ENCODE results near the gene IFRD2. TPM values are rescaled to one million over a fixed set of nuclear protein-coding genes. Genes with fewer than 3 reads are reported as not detected.

Gene IFRD2
- total and polyA plus RNA-seq, 2 experiments from 2014 or later = 80.8 to 91.5 TPM

DNA sequence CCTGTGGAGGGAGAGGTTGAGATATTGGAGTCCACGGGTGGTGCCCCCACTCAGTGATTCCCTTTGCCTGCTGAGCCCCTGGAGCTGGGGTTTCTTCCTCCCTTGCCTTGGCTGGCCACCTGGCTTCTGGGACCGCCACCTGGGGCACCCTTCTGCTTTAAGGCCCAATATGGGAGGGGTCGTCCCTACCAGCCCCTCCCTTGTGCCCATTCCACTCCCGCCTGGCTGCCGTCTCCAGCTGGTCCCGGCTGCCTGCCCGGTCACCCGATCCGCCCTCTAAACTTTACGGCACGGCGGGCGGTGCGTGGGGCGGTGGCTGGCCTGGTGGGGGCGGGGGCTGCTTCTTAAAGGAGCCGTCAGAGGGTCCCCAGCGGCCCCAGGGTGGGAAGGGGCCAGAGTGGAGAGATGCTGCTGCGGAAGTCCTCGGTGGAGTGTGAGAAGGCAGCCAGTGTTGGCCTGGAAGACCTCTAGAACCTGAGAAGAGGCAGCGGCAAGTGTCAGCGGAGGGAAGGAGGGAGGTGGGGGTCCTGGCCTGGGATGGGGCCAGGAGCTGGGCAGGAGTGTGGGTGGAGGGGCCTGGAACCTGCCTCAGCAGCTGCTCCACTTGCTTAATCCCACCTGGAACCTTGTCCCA, 24.8 kb downstream of the IFRD2 start:
- Histone ChIP-seq H3K36me3 (ENCODE audit: insufficient read depth) (no peaks in the 10 kb centered on the region), H2AFZ (no peak overlapping the region), H3K79me2 (replicated peaks; ENCODE audit: insufficient read depth) (no peaks in the 10 kb centered on the region), H4K20me1 (replicated peaks; ENCODE audit: insufficient read depth) (no peaks in the 10 kb centered on the region), H3F3A (replicated peaks; ENCODE audit: low read depth) (0 out of 2 replicates have a peak, but pooled peaks cover 8% of the 10 kb centered on the region), H3K9me2 (ENCODE audit: insufficient read depth) (no peaks in the 10 kb centered on the region), H3K4me2 (peak overlapping the region; percentile 71), H3K4me1 (ENCODE audit: insufficient read depth) (peaks cover 48% of the 10 kb centered on the region), H3K4me3 (peak overlapping the region; percentile 20; the same call in 1 of the 2 replicates), H3K27me3 (ENCODE audit: insufficient read depth) (no peaks in the 10 kb centered on the region), H3K27ac (ENCODE audit: low read depth) (no peak overlapping the region)
- peak; percentile 7 for ATAC-seq
- no peaks in the 10 kb centered on the region for H3K36me3 Mint-ChIP-seq (ENCODE audit: low read depth)
- peaks cover 23% of the 10 kb centered on the region for H3K27me3 Mint-ChIP-seq (ENCODE audit: insufficient read depth, low read depth, poor library complexity)
- H3K4me1 Mint-ChIP-seq = peaks cover 60% of the 10 kb centered on the region
- no peak overlapping the region for H3K27ac Mint-ChIP-seq
- H3K9me3 Mint-ChIP-seq = no peaks in the 10 kb centered on the region
- DNase-seq (ENCODE audit: low spot score) = peak; percentile 57
- TF ChIP-seq ZNF331 (CRISPR knock-in tag; IDR thresholded peaks at IDR 0.05; ENCODE audit: low read depth) = no peak
- TF ChIP-seq STAT1 (IDR thresholded peaks at IDR 0.05; ENCODE audit: unreplicated experiment) = no peak
- no peak for TF ChIP-seq NANOG (IDR thresholded peaks at IDR 0.05; ENCODE audit: borderline replicate concordance)
- TF ChIP-seq EZH2phosphoT487 (IDR thresholded peaks at IDR 0.05; ENCODE audit: unreplicated experiment) = no peak
- TF ChIP-seq ZNF114 (CRISPR knock-in tag; IDR thresholded peaks at IDR 0.05) = no peak
- TF ChIP-seq CREB1 (CRISPR knock-in tag; IDR thresholded peaks at IDR 0.05; ENCODE audit: low read depth) = no peak
- TF ChIP-seq, protein P1, sequence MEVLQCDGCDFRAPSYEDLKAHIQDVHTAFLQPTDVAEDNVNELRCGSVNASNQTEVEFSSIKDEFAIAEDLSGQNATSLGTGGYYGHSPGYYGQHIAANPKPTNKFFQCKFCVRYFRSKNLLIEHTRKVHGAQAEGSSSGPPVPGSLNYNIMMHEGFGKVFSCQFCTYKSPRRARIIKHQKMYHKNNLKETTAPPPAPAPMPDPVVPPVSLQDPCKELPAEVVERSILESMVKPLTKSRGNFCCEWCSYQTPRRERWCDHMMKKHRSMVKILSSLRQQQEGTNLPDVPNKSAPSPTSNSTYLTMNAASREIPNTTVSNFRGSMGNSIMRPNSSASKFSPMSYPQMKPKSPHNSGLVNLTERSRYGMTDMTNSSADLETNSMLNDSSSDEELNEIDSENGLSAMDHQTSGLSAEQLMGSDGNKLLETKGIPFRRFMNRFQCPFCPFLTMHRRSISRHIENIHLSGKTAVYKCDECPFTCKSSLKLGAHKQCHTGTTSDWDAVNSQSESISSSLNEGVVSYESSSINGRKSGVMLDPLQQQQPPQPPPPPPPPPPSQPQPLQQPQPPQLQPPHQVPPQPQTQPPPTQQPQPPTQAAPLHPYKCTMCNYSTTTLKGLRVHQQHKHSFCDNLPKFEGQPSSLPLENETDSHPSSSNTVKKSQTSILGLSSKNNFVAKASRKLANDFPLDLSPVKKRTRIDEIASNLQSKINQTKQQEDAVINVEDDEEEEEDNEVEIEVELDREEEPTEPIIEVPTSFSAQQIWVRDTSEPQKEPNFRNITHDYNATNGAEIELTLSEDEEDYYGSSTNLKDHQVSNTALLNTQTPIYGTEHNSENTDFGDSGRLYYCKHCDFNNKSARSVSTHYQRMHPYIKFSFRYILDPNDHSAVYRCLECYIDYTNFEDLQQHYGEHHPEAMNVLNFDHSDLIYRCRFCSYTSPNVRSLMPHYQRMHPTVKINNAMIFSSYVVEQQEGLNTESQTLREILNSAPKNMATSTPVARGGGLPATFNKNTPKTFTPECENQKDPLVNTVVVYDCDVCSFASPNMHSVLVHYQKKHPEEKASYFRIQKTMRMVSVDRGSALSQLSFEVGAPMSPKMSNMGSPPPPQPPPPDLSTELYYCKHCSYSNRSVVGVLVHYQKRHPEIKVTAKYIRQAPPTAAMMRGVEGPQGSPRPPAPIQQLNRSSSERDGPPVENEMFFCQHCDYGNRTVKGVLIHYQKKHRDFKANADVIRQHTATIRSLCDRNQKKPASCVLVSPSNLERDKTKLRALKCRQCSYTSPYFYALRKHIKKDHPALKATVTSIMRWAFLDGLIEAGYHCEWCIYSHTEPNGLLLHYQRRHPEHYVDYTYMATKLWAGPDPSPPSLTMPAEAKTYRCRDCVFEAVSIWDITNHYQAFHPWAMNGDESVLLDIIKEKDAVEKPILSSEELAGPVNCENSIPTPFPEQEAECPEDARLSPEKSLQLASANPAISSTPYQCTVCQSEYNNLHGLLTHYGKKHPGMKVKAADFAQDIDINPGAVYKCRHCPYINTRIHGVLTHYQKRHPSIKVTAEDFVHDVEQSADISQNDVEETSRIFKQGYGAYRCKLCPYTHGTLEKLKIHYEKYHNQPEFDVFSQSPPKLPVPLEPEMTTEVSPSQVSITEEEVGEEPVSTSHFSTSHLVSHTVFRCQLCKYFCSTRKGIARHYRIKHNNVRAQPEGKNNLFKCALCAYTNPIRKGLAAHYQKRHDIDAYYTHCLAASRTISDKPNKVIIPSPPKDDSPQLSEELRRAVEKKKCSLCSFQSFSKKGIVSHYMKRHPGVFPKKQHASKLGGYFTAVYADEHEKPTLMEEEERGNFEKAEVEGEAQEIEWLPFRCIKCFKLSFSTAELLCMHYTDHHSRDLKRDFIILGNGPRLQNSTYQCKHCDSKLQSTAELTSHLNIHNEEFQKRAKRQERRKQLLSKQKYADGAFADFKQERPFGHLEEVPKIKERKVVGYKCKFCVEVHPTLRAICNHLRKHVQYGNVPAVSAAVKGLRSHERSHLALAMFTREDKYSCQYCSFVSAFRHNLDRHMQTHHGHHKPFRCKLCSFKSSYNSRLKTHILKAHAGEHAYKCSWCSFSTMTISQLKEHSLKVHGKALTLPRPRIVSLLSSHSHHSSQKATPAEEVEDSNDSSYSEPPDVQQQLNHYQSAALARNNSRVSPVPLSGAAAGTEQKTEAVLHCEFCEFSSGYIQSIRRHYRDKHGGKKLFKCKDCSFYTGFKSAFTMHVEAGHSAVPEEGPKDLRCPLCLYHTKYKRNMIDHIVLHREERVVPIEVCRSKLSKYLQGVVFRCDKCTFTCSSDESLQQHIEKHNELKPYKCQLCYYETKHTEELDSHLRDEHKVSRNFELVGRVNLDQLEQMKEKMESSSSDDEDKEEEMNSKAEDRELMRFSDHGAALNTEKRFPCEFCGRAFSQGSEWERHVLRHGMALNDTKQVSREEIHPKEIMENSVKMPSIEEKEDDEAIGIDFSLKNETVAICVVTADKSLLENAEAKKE (CRISPR knock-in tag; IDR thresholded peaks at IDR 0.05) = no peak
- no peak for TF ChIP-seq JUNB (IDR thresholded peaks at IDR 0.05; ENCODE audit: unreplicated experiment)
- TF ChIP-seq, protein P2, sequence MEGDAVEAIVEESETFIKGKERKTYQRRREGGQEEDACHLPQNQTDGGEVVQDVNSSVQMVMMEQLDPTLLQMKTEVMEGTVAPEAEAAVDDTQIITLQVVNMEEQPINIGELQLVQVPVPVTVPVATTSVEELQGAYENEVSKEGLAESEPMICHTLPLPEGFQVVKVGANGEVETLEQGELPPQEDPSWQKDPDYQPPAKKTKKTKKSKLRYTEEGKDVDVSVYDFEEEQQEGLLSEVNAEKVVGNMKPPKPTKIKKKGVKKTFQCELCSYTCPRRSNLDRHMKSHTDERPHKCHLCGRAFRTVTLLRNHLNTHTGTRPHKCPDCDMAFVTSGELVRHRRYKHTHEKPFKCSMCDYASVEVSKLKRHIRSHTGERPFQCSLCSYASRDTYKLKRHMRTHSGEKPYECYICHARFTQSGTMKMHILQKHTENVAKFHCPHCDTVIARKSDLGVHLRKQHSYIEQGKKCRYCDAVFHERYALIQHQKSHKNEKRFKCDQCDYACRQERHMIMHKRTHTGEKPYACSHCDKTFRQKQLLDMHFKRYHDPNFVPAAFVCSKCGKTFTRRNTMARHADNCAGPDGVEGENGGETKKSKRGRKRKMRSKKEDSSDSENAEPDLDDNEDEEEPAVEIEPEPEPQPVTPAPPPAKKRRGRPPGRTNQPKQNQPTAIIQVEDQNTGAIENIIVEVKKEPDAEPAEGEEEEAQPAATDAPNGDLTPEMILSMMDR (conservative IDR thresholded peaks at IDR 0.05; ENCODE audit: low read depth in 2 of 2) = no peak
- TF ChIP-seq, protein P3, sequence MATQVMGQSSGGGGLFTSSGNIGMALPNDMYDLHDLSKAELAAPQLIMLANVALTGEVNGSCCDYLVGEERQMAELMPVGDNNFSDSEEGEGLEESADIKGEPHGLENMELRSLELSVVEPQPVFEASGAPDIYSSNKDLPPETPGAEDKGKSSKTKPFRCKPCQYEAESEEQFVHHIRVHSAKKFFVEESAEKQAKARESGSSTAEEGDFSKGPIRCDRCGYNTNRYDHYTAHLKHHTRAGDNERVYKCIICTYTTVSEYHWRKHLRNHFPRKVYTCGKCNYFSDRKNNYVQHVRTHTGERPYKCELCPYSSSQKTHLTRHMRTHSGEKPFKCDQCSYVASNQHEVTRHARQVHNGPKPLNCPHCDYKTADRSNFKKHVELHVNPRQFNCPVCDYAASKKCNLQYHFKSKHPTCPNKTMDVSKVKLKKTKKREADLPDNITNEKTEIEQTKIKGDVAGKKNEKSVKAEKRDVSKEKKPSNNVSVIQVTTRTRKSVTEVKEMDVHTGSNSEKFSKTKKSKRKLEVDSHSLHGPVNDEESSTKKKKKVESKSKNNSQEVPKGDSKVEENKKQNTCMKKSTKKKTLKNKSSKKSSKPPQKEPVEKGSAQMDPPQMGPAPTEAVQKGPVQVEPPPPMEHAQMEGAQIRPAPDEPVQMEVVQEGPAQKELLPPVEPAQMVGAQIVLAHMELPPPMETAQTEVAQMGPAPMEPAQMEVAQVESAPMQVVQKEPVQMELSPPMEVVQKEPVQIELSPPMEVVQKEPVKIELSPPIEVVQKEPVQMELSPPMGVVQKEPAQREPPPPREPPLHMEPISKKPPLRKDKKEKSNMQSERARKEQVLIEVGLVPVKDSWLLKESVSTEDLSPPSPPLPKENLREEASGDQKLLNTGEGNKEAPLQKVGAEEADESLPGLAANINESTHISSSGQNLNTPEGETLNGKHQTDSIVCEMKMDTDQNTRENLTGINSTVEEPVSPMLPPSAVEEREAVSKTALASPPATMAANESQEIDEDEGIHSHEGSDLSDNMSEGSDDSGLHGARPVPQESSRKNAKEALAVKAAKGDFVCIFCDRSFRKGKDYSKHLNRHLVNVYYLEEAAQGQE (IDR thresholded peaks at IDR 0.05; ENCODE audit: unreplicated experiment) = no peak
- TF ChIP-seq POLR2AphosphoS5 (IDR thresholded peaks at IDR 0.05; ENCODE audit: low read depth) = no peak
- no peak for TF ChIP-seq EZH2 (IDR thresholded peaks at IDR 0.05; ENCODE audit: low read depth, unreplicated experiment)
- TF ChIP-seq, protein P4, sequence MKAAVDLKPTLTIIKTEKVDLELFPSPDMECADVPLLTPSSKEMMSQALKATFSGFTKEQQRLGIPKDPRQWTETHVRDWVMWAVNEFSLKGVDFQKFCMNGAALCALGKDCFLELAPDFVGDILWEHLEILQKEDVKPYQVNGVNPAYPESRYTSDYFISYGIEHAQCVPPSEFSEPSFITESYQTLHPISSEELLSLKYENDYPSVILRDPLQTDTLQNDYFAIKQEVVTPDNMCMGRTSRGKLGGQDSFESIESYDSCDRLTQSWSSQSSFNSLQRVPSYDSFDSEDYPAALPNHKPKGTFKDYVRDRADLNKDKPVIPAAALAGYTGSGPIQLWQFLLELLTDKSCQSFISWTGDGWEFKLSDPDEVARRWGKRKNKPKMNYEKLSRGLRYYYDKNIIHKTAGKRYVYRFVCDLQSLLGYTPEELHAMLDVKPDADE (IDR thresholded peaks at IDR 0.05) = no peak
- no peak overlapping the region for H3K4me3 Mint-ChIP-seq

Measured in GM23338 (cell line).